Adipocyte (in vitro differentiated cells): ENCODE data around the gene IWS1.
A peak's percentile ranks its signal among the peaks of the same experiment; 100 is the strongest.

Experiments used
- DNase-seq: peaks from one replicate; pipeline ENCODE4 v3.0.0-alpha.2; 2015; ENCODE audit warnings: low read depth
- H3K27me3 ChIP-seq: replicated peaks from 2 replicates; pipeline ENCODE4 v1.7.0; 2013; ENCODE audit warnings: mild to moderate bottlenecking, low read length, moderate library complexity; ENCODE audit not compliant: control insufficient read depth, insufficient read depth
- H3K36me3 ChIP-seq: 2 replicates; pipeline ENCODE4 v1.7.0; 2013; ENCODE audit warnings: low read length, mild to moderate bottlenecking, moderate library complexity; ENCODE audit not compliant: control insufficient read depth, insufficient read depth, severe bottlenecking
- H3K4me1 ChIP-seq: 2 replicates; pipeline ENCODE4 v1.7.0; 2013; ENCODE audit warnings: mild to moderate bottlenecking, low read length, moderate library complexity; ENCODE audit not compliant: control insufficient read depth, insufficient read depth
- H3K4me3 ChIP-seq: 2 replicates; pipeline ENCODE4 v1.7.0; 2013; ENCODE audit warnings: mild to moderate bottlenecking, low read length, moderate library complexity
- H3K9ac ChIP-seq: 2 replicates; pipeline ENCODE4 v1.7.0; 2013; ENCODE audit warnings: mild to moderate bottlenecking, low read length, moderate library complexity
- H3K9me3 ChIP-seq: 2 replicates; pipeline ENCODE4 v1.7.0; 2013; ENCODE audit warnings: mild to moderate bottlenecking, low read length, moderate library complexity; ENCODE audit not compliant: control insufficient read depth

IWS1 gene

GRCh38 chr2:127449898-127450297, 76.4 kb downstream of the IWS1 start:
- peaks cover 4% of the 10 kb centered on the region for H3K36me3 ChIP-seq
- peaks cover 8% of the 10 kb centered on the region for H3K4me1 ChIP-seq
- no peak overlapping the region for H3K9ac ChIP-seq
- no peaks in the 10 kb centered on the region for H3K27me3 ChIP-seq
- no peak for DNase-seq
- H3K4me3 ChIP-seq: no peak overlapping the region
- peaks cover 3% of the 10 kb centered on the region for H3K9me3 ChIP-seq

DNA sequence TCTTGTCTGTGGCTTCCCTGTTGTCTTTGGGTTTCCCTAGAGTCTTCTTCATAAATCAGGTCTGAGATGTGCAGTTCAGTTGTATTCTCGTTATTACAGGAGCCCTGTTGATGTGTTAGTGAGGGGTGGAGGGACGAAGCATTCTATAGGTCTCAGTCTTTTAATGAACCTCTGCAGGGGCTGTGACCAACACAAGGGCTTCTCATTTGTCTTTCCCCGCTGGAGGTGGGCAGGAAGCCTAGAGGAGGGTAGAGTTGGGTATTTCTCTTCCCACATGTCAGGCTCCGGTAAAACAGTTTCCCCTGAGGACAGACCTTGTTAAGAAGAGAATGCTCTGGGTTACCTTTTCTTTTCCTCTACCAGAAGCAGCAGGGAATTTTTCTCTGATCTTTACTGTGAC, 76.9 kb downstream of the IWS1 start:
- H3K9ac ChIP-seq: no peak overlapping the region
- H3K4me1 ChIP-seq: peaks cover 8% of the 10 kb centered on the region

DNA sequence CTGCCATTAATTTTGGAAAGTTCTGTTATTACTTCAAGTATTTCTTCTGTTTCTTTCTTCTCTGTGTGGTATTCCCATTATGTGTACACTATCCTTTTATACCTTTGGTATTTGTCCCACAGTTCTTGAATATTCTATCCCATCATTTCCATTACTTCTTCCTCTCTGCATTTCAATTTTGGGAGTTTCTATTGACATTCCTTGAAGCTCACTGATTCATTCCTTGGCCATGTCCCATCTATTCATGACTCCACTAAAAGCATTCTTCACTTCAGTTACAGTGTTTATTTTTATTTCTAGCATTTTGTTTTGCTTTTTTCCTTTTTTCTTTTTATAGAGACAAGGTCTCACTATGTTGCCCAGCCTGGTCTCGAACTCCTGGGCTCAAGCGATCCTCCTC, 77.8 kb downstream of the IWS1 start:
- DNase-seq: peak; percentile 52
- H3K27me3 ChIP-seq: no peaks in the 10 kb centered on the region
- peaks cover 4% of the 10 kb centered on the region for H3K36me3 ChIP-seq
- H3K4me1 ChIP-seq: peaks cover 8% of the 10 kb centered on the region
- H3K9me3 ChIP-seq: peaks cover 6% of the 10 kb centered on the region
- no peak overlapping the region for H3K9ac ChIP-seq
- no peak overlapping the region for H3K4me3 ChIP-seq

More for the DNA sequence above, 76.9 kb downstream of the IWS1 start:
- peaks cover 6% of the 10 kb centered on the region for H3K9me3 ChIP-seq
- H3K36me3 ChIP-seq: peaks cover 4% of the 10 kb centered on the region
- DNase-seq: no peak
- H3K27me3 ChIP-seq: no peaks in the 10 kb centered on the region
- H3K4me3 ChIP-seq: no peak overlapping the region

- Histone ChIP-seq H3K27me3 (no peaks in the 10 kb centered on the region), H3K4me3 (no peak overlapping the region), H3K36me3 (no peaks in the 10 kb centered on the region), H3K9ac (no peak overlapping the region), H3K4me1 (no peaks in the 10 kb centered on the region), H3K9me3 (peaks cover 11% of the 10 kb centered on the region)
- no peak for DNase-seq
Observed at GRCh38 chr2:127439343-127439742, 86.9 kb downstream of the IWS1 start.

DNA sequence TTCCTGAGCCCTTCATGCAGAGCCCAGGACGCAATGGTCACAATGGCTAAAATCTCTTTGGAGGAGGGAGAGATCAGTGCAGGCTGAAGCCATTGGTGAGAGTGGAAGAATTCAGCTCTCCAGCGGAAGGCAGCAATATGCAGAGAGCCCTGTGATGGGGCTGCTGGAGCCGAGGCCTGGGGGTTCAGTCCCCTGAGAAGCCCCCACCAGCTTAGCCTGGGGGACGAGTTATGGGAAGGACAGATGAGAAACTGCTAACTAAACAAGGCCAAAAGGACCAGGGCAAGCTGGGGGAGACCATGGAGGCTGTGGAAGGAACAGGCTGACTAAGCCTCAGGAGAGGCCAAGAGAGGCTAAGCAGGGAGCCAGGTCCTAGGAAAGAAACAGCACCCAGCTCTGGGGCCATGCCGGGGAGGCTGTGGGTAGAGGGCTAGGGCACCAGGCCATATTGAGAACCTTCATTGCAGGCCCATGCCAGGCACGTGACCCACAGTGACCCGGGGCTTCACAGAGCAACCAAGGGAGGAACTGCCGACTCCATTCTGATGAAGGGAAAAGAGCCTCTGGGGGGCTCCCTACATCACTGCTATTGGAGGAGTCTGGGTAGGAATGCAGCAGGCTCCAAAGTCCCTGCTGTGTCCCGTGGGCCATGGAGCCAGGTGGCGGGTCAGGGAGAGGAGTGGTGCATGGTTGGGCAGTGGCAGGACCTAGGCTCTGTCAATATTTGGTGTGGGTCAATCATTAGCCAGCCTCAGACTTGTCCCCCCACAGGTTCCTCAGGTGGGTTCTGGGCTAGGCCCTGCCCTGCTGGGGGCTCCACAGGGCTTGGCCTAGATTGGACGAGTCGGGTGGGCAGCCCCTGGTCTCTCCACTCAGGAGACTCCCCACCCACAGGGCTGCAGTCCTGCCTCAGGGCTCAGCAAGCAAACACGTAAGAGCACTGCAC, 88.2 kb downstream of the IWS1 start:
- no peak for DNase-seq
- Histone ChIP-seq H3K9me3 (peaks cover 11% of the 10 kb centered on the region), H3K4me3 (no peak overlapping the region), H3K36me3 (no peaks in the 10 kb centered on the region), H3K9ac (no peak overlapping the region), H3K27me3 (no peaks in the 10 kb centered on the region), H3K4me1 (no peaks in the 10 kb centered on the region)

DNA sequence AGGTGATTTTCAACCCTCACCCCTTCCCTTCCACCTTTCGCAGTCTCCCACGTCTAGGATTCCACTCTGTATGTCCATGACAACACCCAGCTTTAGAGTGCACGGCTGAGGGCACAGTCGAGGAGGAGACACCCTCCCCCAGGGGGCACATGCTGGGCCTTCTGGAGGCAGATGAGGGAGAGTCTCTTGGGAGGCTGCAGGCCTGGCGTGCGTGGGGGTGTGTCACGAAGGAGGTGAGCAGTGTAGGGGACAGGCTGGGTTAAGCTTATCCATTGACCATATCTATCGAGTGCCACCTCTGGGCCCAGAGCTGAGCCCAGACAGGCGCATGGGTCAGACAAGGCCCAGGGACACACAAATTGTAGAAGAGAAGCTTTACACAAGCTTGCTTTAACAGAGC, 89.2 kb downstream of the IWS1 start:
- H3K36me3 ChIP-seq: no peaks in the 10 kb centered on the region
- H3K4me1 ChIP-seq: no peaks in the 10 kb centered on the region
- no peaks in the 10 kb centered on the region for H3K27me3 ChIP-seq
- no peak overlapping the region for H3K9ac ChIP-seq
- DNase-seq: no peak
- H3K9me3 ChIP-seq: peaks cover 11% of the 10 kb centered on the region
- no peak overlapping the region for H3K4me3 ChIP-seq

DNA sequence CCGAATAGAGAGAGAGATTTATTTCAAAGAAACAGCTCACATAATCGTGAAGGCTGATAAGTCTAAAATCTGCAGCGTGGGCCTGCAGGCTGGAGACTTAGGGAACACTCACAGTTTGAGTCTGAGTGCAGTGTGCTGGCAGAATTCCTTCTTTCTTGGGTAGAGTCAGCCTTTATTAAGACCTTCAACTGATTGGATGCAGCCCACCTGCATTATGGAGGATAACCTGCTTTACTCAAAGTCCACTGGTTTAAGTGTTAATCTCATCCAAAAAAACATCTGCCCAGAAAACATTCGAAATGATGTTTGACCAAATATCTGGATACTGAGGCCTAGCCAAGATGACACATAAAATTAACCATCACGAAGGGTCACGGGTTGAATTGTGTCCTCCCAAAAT, 91.8 kb downstream of the IWS1 start:
- no peaks in the 10 kb centered on the region for H3K27me3 ChIP-seq
- H3K4me3 ChIP-seq: no peak overlapping the region
- no peaks in the 10 kb centered on the region for H3K4me1 ChIP-seq
- H3K36me3 ChIP-seq: no peaks in the 10 kb centered on the region
- DNase-seq: no peak
- H3K9me3 ChIP-seq: no peaks in the 10 kb centered on the region
- no peak overlapping the region for H3K9ac ChIP-seq

GRCh38 chr2:127431408-127432023, 94.8 kb downstream of the IWS1 start:
- Histone ChIP-seq H3K27me3 (no peaks in the 10 kb centered on the region), H3K9ac (no peak overlapping the region), H3K9me3 (no peaks in the 10 kb centered on the region), H3K4me1 (no peaks in the 10 kb centered on the region), H3K36me3 (no peaks in the 10 kb centered on the region), H3K4me3 (no peak overlapping the region)
- no peak for DNase-seq
